H1 (cell line): ENCODE results near the gene RNASE1. TPM values are rescaled to one million over a fixed set of nuclear protein-coding genes. Genes with fewer than 3 reads are reported as not detected.
A peak's percentile ranks its signal among the peaks of the same experiment; 100 is the strongest.

Experiments
- CTCF ChIA-PET: fragments of 300-600 bp; sonication (Branson Sonifier 250); formaldehyde crosslinking; loops from one replicate; lab custom pipeline; 2021; ENCODE audit not compliant: partially characterized antibody; lab: Charles Lee
- POLR2A ChIA-PET: fragments of 300-600 bp; sonication (Branson Sonifier 250); formaldehyde crosslinking; loops from one replicate; lab custom pipeline; 2021; ENCODE audit warnings: inconsistent platforms; ENCODE audit not compliant: partially characterized antibody; lab: Charles Lee
- DNase-seq, 2 experiments: peaks; one replicate each; pipeline versions ENCODE4 v3.0.0 to v3.0.0-alpha.2; 2010 to 2022; ENCODE audit warnings: low spot score in 2 of 2, low read depth in 1 of 2, mixed read lengths in 1 of 2
- FAIRE-seq: peaks from 2 replicates; lab custom pipeline; 2011; peaks lifted over from hg19 to GRCh38; lab: Jason Lieb, UNC
- H2AFZ ChIP-seq: 2 replicates; pipeline ENCODE4 v1.8.1; 2012; ENCODE audit warnings: low read length, inconsistent platforms
- H2AK5ac ChIP-seq: 2 replicates; pipeline ENCODE4 v1.6.1; 2013; ENCODE audit warnings: low read depth, low read length
- H2BK120ac ChIP-seq: replicated peaks from 2 replicates; pipeline ENCODE3; 2013; ENCODE audit warnings: low read depth, low read length, inconsistent platforms
- H2BK12ac ChIP-seq: 2 replicates; pipeline ENCODE4 v1.6.1; 2013; ENCODE audit warnings: low read depth, low read length
- H2BK15ac ChIP-seq: 2 replicates; pipeline ENCODE4 v1.6.1; 2013; ENCODE audit warnings: low read length
- H2BK20ac ChIP-seq: 2 replicates; pipeline ENCODE4 v1.6.1; 2013; ENCODE audit warnings: low read length
- H2BK5ac ChIP-seq: 2 replicates; pipeline ENCODE4 v1.6.1; 2013; ENCODE audit warnings: low read depth, low read length
- H3K14ac ChIP-seq: 2 replicates; pipeline ENCODE4 v1.6.1; 2013; ENCODE audit warnings: inconsistent platforms; ENCODE audit not compliant: insufficient read length
- H3K18ac ChIP-seq: 2 replicates; pipeline ENCODE4 v1.6.1; 2013; ENCODE audit warnings: low read length; ENCODE audit errors: extremely low read depth
- H3K23ac ChIP-seq: 2 replicates; pipeline ENCODE4 v1.6.1; 2013; ENCODE audit warnings: inconsistent platforms; ENCODE audit not compliant: insufficient read length
- H3K23me2 ChIP-seq: 2 replicates; pipeline ENCODE4 v1.6.1; 2013; ENCODE audit warnings: low read depth, low read length
- H3K27ac ChIP-seq: 2 replicates; pipeline ENCODE4 v1.6.1; 2011; ENCODE audit warnings: low read depth, low read length, inconsistent platforms
- H3K27me3 ChIP-seq, 4 experiments: replicated peaks in 1 of 4; 1 replicate in 1 of 4; 2 replicates in 3 of 4; pipeline versions ENCODE4 v1.6.1 to v1.8.1; 2011 to 2013; ENCODE audit warnings: low read length in 3 of 4, mild to moderate bottlenecking in 3 of 4, inconsistent platforms in 2 of 4, mixed read lengths in 2 of 4, moderate library complexity in 1 of 4; ENCODE audit not compliant: control insufficient read depth in 3 of 4, insufficient read depth in 3 of 4; ENCODE audit errors: extremely low read depth in 1 of 4
- H3K36me3 ChIP-seq, 4 experiments: 2 replicates each; pipeline versions ENCODE4 v1.6.1 to v1.8.1; 2011 to 2013; ENCODE audit warnings: mild to moderate bottlenecking in 4 of 4, low read length in 3 of 4, moderate library complexity in 2 of 4, control low read depth in 1 of 4, inconsistent platforms in 1 of 4; ENCODE audit not compliant: insufficient read depth in 4 of 4, control insufficient read depth in 2 of 4
- H3K4ac ChIP-seq: replicated peaks from 2 replicates; pipeline ENCODE3; 2013; ENCODE audit warnings: low read length, low read depth, mixed read lengths, inconsistent platforms; ENCODE audit not compliant: insufficient read length
- H3K4me1 ChIP-seq, 4 experiments: replicated peaks in 1 of 4; 1 replicate in 1 of 4; 2 replicates in 3 of 4; pipeline versions ENCODE4 v1.6.1 to v1.8.1; 2011 to 2013; ENCODE audit warnings: low read length in 3 of 4, inconsistent platforms in 2 of 4, mixed read lengths in 1 of 4; ENCODE audit not compliant: insufficient read depth in 4 of 4, control insufficient read depth in 3 of 4
- H3K4me2 ChIP-seq, 2 experiments: 2 replicates each; pipeline versions ENCODE4 v1.6.1 to v1.8.1; 2011 to 2013; ENCODE audit warnings: low read depth in 2 of 2, low read length in 2 of 2, control low read depth in 1 of 2, inconsistent platforms in 1 of 2, mild to moderate bottlenecking in 1 of 2; ENCODE audit not compliant: insufficient read depth in 1 of 2
- H3K4me3 ChIP-seq, 4 experiments: fragments of 200-600, 300-600 bp in 1 of 4; sonication (generic), shearing (Covaris generic), sonication (Bioruptor Twin) in 1 of 4; 2 replicates each; pipeline versions ENCODE4 v1.5.1 to v1.8.1; 2011 to 2016; ENCODE audit warnings: low read length in 4 of 4, low read depth in 3 of 4, control low read depth in 2 of 4, inconsistent platforms in 2 of 4, mild to moderate bottlenecking in 2 of 4, mixed read lengths in 1 of 4, moderate library complexity in 1 of 4; ENCODE audit not compliant: insufficient read depth in 2 of 4; ENCODE audit errors: extremely low read depth in 1 of 4
- H3K56ac ChIP-seq: replicated peaks from 2 replicates; pipeline ENCODE3; 2013; ENCODE audit warnings: low read depth, mild to moderate bottlenecking, mixed read lengths, low read length, inconsistent platforms; ENCODE audit not compliant: insufficient read length
- H3K79me1 ChIP-seq: 2 replicates; pipeline ENCODE4 v1.6.1; 2013; ENCODE audit warnings: low read depth, low read length, control low read depth
- H3K79me2 ChIP-seq, 2 experiments: 2 replicates each; pipeline versions ENCODE4 v1.6.1 to v1.8.1; 2012 to 2013; ENCODE audit warnings: low read length in 2 of 2, mild to moderate bottlenecking in 2 of 2, inconsistent platforms in 1 of 2; ENCODE audit not compliant: insufficient read depth in 2 of 2, control insufficient read depth in 1 of 2
- H3K9ac ChIP-seq, 4 experiments: replicated peaks in 1 of 4; 1 replicate in 1 of 4; 2 replicates in 3 of 4; pipeline versions ENCODE4 v1.6.1 to v1.8.1; 2011 to 2013; ENCODE audit warnings: low read depth in 3 of 4, low read length in 3 of 4, control low read depth in 2 of 4, mild to moderate bottlenecking in 2 of 4, moderate library complexity in 2 of 4, inconsistent platforms in 1 of 4; ENCODE audit errors: extremely low read depth in 1 of 4
- H3K9me3 ChIP-seq, 2 experiments: 2 replicates each; pipeline versions ENCODE4 v1.6.1 to v1.8.1; 2012 to 2013; ENCODE audit warnings: mild to moderate bottlenecking in 2 of 2, moderate library complexity in 2 of 2, control low read depth in 1 of 2, inconsistent platforms in 1 of 2, low read depth in 1 of 2, low read length in 1 of 2, mixed read lengths in 1 of 2; ENCODE audit not compliant: insufficient read depth in 2 of 2
- H4K20me1 ChIP-seq, 2 experiments: replicated peaks in 1 of 2; 2 replicates each; pipeline versions ENCODE3 to v1.8.1; 2011 to 2013; ENCODE audit warnings: inconsistent platforms in 2 of 2, low read length in 2 of 2, mild to moderate bottlenecking in 1 of 2; ENCODE audit not compliant: insufficient read depth in 2 of 2, control insufficient read depth in 1 of 2
- H4K5ac ChIP-seq: 2 replicates; pipeline ENCODE4 v1.6.1; 2013; ENCODE audit warnings: low read length, low read depth, mixed read lengths, inconsistent platforms; ENCODE audit not compliant: insufficient read length
- H4K8ac ChIP-seq: 2 replicates; pipeline ENCODE4 v1.8.0; 2013; ENCODE audit warnings: mild to moderate bottlenecking, moderate library complexity, low read length, inconsistent platforms; ENCODE audit not compliant: insufficient read depth; ENCODE audit errors: extremely low read depth
- H4K91ac ChIP-seq: replicated peaks from 2 replicates; pipeline ENCODE3; 2013; ENCODE audit warnings: low read length, mixed read lengths, inconsistent platforms; ENCODE audit not compliant: insufficient read length
- BRCA1 ChIP-seq: IDR thresholded peaks from 2 replicates; pipeline ENCODE4 v1.6.1; 2012; ENCODE audit warnings: low read depth, low read length, improper control_type of control experiment
- KDM1A ChIP-seq: fragments of 200-600, 300-600 bp; sonication (generic); IDR thresholded peaks from 2 replicates; pipeline ENCODE4 v1.7.1; 2016; ENCODE audit warnings: mild to moderate bottlenecking, low read length, borderline replicate concordance
- WGBS, 2 experiments: shearing (Covaris generic) in 1 of 2; methylation state at CpG; one replicate each; pipeline versions ENCODE4 v1.1.6 to v1.1.7; 2013 to 2015; ENCODE audit warnings: low lambda C conversion rate in 2 of 2, mixed read lengths in 2 of 2, inconsistent platforms in 1 of 2, low coverage in 1 of 2, missing lambda C conversion rate in 1 of 2; ENCODE audit not compliant: insufficient replicate concordance in 2 of 2, insufficient coverage in 1 of 2, insufficient read length in 1 of 2; ENCODE audit errors: extremely low coverage in 1 of 2, missing lambda C conversion rate in 1 of 2; 5-methylcytosine and 5-hydroxymethylcytosine counted together
- polyA plus RNA-seq, 7 experiments: library from polyadenylated mRNA; depleted of rRNA in 3 of 7; stranded (reverse) in 5 of 7; unstranded in 2 of 7; fragments of >200 nt in 5 of 7; fragments of 200-250 nt in 2 of 7; gene quantifications; 1 replicate in 5 of 7; 2 replicates in 1 of 7; 4 replicates in 1 of 7; pipeline versions ENCODE4 v1.2.1 to v1.2.3, GENCODE V29; 2011 to 2013; ENCODE audit warnings: missing spikeins in 2 of 7, mixed read lengths in 2 of 7
- total RNA-seq: library from RNA; stranded (reverse); fragmentation: NEBNext Ultra II Directional; extraction: Animal tissue kit (Norgen Biotek cat#: 25700); gene quantifications from 2 replicates; pipeline ENCODE4 v1.2.1, GENCODE V29; 2021

The RNASE1 gene
- total and polyA plus RNA-seq, 2 of the 8 experiments (the other 6 are each of a cell fraction or from before 2014, with no cell fraction given), result 2.2 to 13.4 TPM

DNA sequence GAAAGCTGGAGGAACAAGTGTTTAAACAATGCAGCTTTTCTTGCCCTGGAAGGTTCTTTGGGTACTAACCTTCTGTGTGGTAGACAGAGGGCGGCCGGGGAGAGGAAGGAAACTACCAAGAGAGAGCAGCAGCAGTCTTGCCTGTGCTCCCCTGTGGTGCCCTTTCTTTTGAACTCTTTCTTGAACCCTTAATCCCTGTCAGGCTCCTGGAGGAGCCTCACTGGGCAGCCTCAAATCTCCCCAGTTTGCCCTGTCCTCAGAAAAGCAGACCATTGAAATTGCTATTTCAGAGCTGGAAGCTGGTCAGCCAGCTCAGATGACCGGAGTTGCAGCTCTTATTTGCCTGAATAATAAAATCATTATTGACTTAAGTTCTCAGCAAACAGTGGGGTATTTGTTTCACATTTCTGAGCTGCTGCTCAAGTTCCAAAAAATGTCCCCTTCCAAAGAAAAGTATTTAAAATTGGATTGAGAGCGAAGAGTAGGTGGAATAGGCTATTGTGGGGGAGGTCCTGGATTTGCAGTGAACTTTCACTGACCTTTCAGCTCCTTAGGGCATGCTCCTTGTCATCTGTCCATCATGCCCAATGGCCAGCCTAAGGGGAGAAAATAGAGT, 46.4 kb upstream of the RNASE1 start:
- no peak for DNase-seq
- WGBS, 2 experiments, result 52% methylated on average over 4 of the region's 4 CpGs; no CpG with 5 or more reads in 1 of the 2 experiments
- TF ChIP-seq BRCA1 (no peak), KDM1A (peak; percentile 55; the same call in 1 of the 2 replicates)

More for the DNA sequence above, 46.4 kb upstream of the RNASE1 start:
- no peak overlapping the region for H3K23ac ChIP-seq
- no peaks in the 10 kb centered on the region for H3K23me2 ChIP-seq
- H3K18ac ChIP-seq, result no peak overlapping the region
- H3K36me3 ChIP-seq, result no peaks in the 10 kb centered on the region
- no peaks in the 10 kb centered on the region for H4K20me1 ChIP-seq
- FAIRE-seq, result peak; percentile 32
- no peaks in the 10 kb centered on the region for H3K9me3 ChIP-seq
- H3K27ac ChIP-seq, result no peak overlapping the region
- H2BK5ac ChIP-seq, result no peak overlapping the region
- H3K9ac ChIP-seq, result no peak overlapping the region
- H4K91ac ChIP-seq, result no peak overlapping the region
- H3K27me3 ChIP-seq, result no peaks in the 10 kb centered on the region
- POLR2A ChIA-PET, result interaction anchor here (1.2 kb wide), 2 partner anchors 122 to 157 kb away, joined by 3 to 5 read pairs; no protein-coding TSS in a partner anchor
- no peak overlapping the region for H2AFZ ChIP-seq
- H3K14ac ChIP-seq, result no peak overlapping the region
- no peak overlapping the region for H2BK120ac ChIP-seq
- no peaks in the 10 kb centered on the region for H3K79me1 ChIP-seq
- H2BK15ac ChIP-seq, result no peak overlapping the region
- no peak overlapping the region for H3K4me3 ChIP-seq
- no peak overlapping the region for H2BK12ac ChIP-seq
- CTCF ChIA-PET, result interaction anchor here (1.0 to 5.0 kb wide), 10 partner anchors 10 to 148 kb away, joined by 3 to 52 read pairs (median 4); no protein-coding TSS in a partner anchor
- H4K5ac ChIP-seq, result no peak overlapping the region
- peaks cover 0 to 4% (median 3%) of the 10 kb centered on the region in 4 experiments; a peak in 3 of 7 replicates for H3K4me1 ChIP-seq
- H3K79me2 ChIP-seq, result no peaks in the 10 kb centered on the region
- no peak overlapping the region for H3K56ac ChIP-seq
- H2AK5ac ChIP-seq, result no peak overlapping the region
- H4K8ac ChIP-seq, result no peak overlapping the region
- no peak overlapping the region for H3K4ac ChIP-seq
- no peak overlapping the region for H3K4me2 ChIP-seq
- 0 out of 2 replicates have a peak overlapping the region, but pooled peaks have one; percentile 15 for H2BK20ac ChIP-seq
